Adipose tissue (tissue), 3 donors: ENCODE measurements around the gene BBS1. TPM values are rescaled to one million over a fixed set of nuclear protein-coding genes. Genes with fewer than 3 reads are reported as not detected.

ENCODE experiments used
- polyA plus RNA-seq, 3 donors: library from polyadenylated mRNA; stranded (reverse); fragments of 200-250 nt; gene quantifications; one replicate each; pipeline ENCODE4 v1.2.3, GENCODE V29; 2013
- donor health status: healthy with polysubstance abuse.
- donor health status: Bipolar disorder and iron deficiency.
- donor health status: healthy.

Gene BBS1
- polyA plus RNA-seq, 3 donors: 11.5 to 15.5 (median 12.3) TPM

Other genes with a start within 250 kb of the BBS1 start
- 100 to 1,000 TPM in 2 of 3 donors, 10 to 100 TPM in 1; 70.3 to 188 (median 183) TPM for gene RAB1B, start 242.0 kb upstream of the BBS1 start, polyA plus RNA-seq
- 1 to 10 TPM in 1 of 3 donors, under 1 TPM in 1, not detected in 1; 0.16 to 1.3 TPM for gene CNIH2, start 232.5 kb upstream of the BBS1 start, polyA plus RNA-seq
- 10 to 100 TPM; 62.9 to 84.3 (median 78.5) TPM for gene YIF1A, start 221.5 kb upstream of the BBS1 start, polyA plus RNA-seq
- gene TMEM151A, start 218.7 kb upstream of the BBS1 start, polyA plus RNA-seq: 1 to 10 TPM in 1 of 3 donors, under 1 TPM in 2; 0.22 to 1.3 (median 0.75) TPM
- gene CD248, start 193.6 kb upstream of the BBS1 start, polyA plus RNA-seq: 100 to 1,000 TPM in 1 of 3 donors, 10 to 100 TPM in 2; 22.3 to 327 (median 55.8) TPM
- gene RIN1, start 174.2 kb upstream of the BBS1 start, polyA plus RNA-seq: 1 to 10 TPM; 4.8 to 9.0 (median 6.5) TPM
- 10 to 100 TPM; 33.5 to 40.2 (median 36.4) TPM for gene BRMS1, start 165.5 kb upstream of the BBS1 start, polyA plus RNA-seq
- gene B4GAT1, start 163.0 kb upstream of the BBS1 start, polyA plus RNA-seq: 10 to 100 TPM; 12.5 to 19.9 (median 17.9) TPM
- 1 to 10 TPM; 6.7 to 9.4 (median 6.8) TPM for gene SLC29A2, start 138.9 kb upstream of the BBS1 start, polyA plus RNA-seq
- under 1 TPM in 2 of 3 donors, not detected in 1; 0.06 to 0.07 TPM for gene NPAS4, start 89.6 kb upstream of the BBS1 start, polyA plus RNA-seq
- gene MRPL11, start 71.8 kb upstream of the BBS1 start, polyA plus RNA-seq: 10 to 100 TPM; 30.2 to 53.6 (median 42.9) TPM
- 10 to 100 TPM in 1 of 3 donors, 1 to 10 TPM in 2; 3.9 to 10.0 (median 5.8) TPM for gene PELI3, start 43.7 kb upstream of the BBS1 start, polyA plus RNA-seq
- 10 to 100 TPM; 15.1 to 29.0 (median 18.6) TPM for gene DPP3, start 30.2 kb upstream of the BBS1 start, polyA plus RNA-seq
- 10 to 100 TPM in 2 of 3 donors, 1 to 10 TPM in 1; 8.2 to 12.2 (median 10.8) TPM for gene ZDHHC24, start 35.4 kb downstream of the BBS1 start, polyA plus RNA-seq
- gene ACTN3, start 36.3 kb downstream of the BBS1 start, polyA plus RNA-seq: under 1 TPM in 2 of 3 donors, not detected in 1; 0.03 to 0.15 TPM
- 10 to 100 TPM; 22.4 to 73.7 (median 40.3) TPM for gene CTSF, start 58.0 kb downstream of the BBS1 start, polyA plus RNA-seq
- gene CCDC87, start 82.4 kb downstream of the BBS1 start, polyA plus RNA-seq: under 1 TPM in 2 of 3 donors, not detected in 1; 0.04 to 0.17 TPM
- 10 to 100 TPM; 33.7 to 45.1 (median 41.2) TPM for gene CCS, start 82.5 kb downstream of the BBS1 start, polyA plus RNA-seq
- gene RBM14, start 106.0 kb downstream of the BBS1 start, polyA plus RNA-seq: 10 to 100 TPM; 21.1 to 35.3 (median 33.4) TPM
- gene RBM4, start 128.1 kb downstream of the BBS1 start, polyA plus RNA-seq: 100 to 1,000 TPM in 1 of 3 donors, 10 to 100 TPM in 2; 79.9 to 103 (median 97.5) TPM
- gene RBM4B, start 167.3 kb downstream of the BBS1 start, polyA plus RNA-seq: 10 to 100 TPM in 2 of 3 donors, 1 to 10 TPM in 1; 9.5 to 13.5 (median 10.1) TPM
- gene SPTBN2, start 218.6 kb downstream of the BBS1 start, polyA plus RNA-seq: 10 to 100 TPM in 1 of 3 donors, 1 to 10 TPM in 1, under 1 TPM in 1; 0.22 to 22.3 (median 1.5) TPM